Kidney epithelial cell (primary cell): ENCODE measurements around the gene NKAIN1. TPM values are rescaled to one million over a fixed set of nuclear protein-coding genes. Genes with fewer than 3 reads are reported as not detected.

Experiments
- DNase-seq: peaks from one replicate; pipeline ENCODE4 v3.0.0-alpha.2; 2010; ENCODE audit warnings: low read depth
- H3K27me3 ChIP-seq: 2 replicates; pipeline ENCODE4 v1.6.0; 2011; ENCODE audit warnings: low read length; ENCODE audit not compliant: control insufficient read depth, insufficient read depth
- H3K36me3 ChIP-seq: 2 replicates; pipeline ENCODE4 v1.5.1; 2011; ENCODE audit warnings: low read length; ENCODE audit not compliant: control insufficient read depth, insufficient read depth
- H3K4me3 ChIP-seq: 2 replicates; pipeline ENCODE4 v1.5.1; 2011; ENCODE audit warnings: low read depth, mild to moderate bottlenecking, control low read depth, low read length
- CTCF ChIP-seq: IDR thresholded peaks from 2 replicates; pipeline ENCODE4 v1.5.1; 2011; ENCODE audit warnings: mild to moderate bottlenecking, moderate library complexity, low read length, control low read depth, inconsistent platforms; ENCODE audit not compliant: insufficient read depth, poor library complexity, severe bottlenecking
- total RNA-seq: library from RNA; depleted of rRNA; stranded (reverse); fragments of >200 nt; gene quantifications from 2 replicates; pipeline ENCODE4 v1.2.3, GENCODE V29; 2015

NKAIN1 gene
- total RNA-seq, 1 donor from 2014 or later = 2.7 TPM

GRCh38 chr1:31238986-31239613, 587 bp downstream of the NKAIN1 start:
- H3K27me3 ChIP-seq = peaks cover 34% of the 10 kb centered on the region
- DNase-seq = no peak
- H3K4me3 ChIP-seq = peak overlapping the region; percentile 26
- TF ChIP-seq CTCF = no peak
- H3K36me3 ChIP-seq = no peaks in the 10 kb centered on the region

GRCh38 chr1:31238612-31238985, 1.1 kb downstream of the NKAIN1 start:
- Histone ChIP-seq H3K36me3 (no peaks in the 10 kb centered on the region), H3K27me3 (peaks cover 34% of the 10 kb centered on the region), H3K4me3 (no peak overlapping the region)
- no peak for DNase-seq
- TF ChIP-seq CTCF = no peak

- Histone ChIP-seq H3K36me3 (no peaks in the 10 kb centered on the region), H3K4me3 (no peak overlapping the region), H3K27me3 (peaks cover 24% of the 10 kb centered on the region)
- DNase-seq = no peak
- TF ChIP-seq CTCF = no peak
Observed at GRCh38 chr1:31234870-31235269, 4.8 kb downstream of the NKAIN1 start.

GRCh38 chr1:31234123-31234708, 5.5 kb downstream of the NKAIN1 start:
- peaks cover 22% of the 10 kb centered on the region for H3K27me3 ChIP-seq
- TF ChIP-seq CTCF = no peak

GRCh38 chr1:31232689-31233088, 7.0 kb downstream of the NKAIN1 start:
- H3K27me3 ChIP-seq = peaks cover 9% of the 10 kb centered on the region
- H3K4me3 ChIP-seq = no peak overlapping the region
- no peaks in the 10 kb centered on the region for H3K36me3 ChIP-seq
- no peak for TF ChIP-seq CTCF
- DNase-seq = no peak

More at GRCh38 chr1:31234123-31234708, 5.5 kb downstream of the NKAIN1 start:
- DNase-seq = no peak
- Histone ChIP-seq H3K4me3 (no peak overlapping the region), H3K36me3 (no peaks in the 10 kb centered on the region)

GRCh38 chr1:31231802-31232201, 7.9 kb downstream of the NKAIN1 start:
- TF ChIP-seq CTCF = no peak
- H3K4me3 ChIP-seq = no peak overlapping the region
- no peak for DNase-seq

More at GRCh38 chr1:31231802-31232201, 7.9 kb downstream of the NKAIN1 start:
- Histone ChIP-seq H3K36me3 (no peaks in the 10 kb centered on the region), H3K27me3 (peaks cover 6% of the 10 kb centered on the region)
